IPS DF 19.7 (cell line): ENCODE measurements around the gene TRIM75.
"Not testable (repeated sequence)": the region's sequence is repeated elsewhere in the genome, so short reads cannot be mapped to it uniquely, and the experiment has no call there.

Experiments used
- DNase-seq: peaks from one replicate; pipeline ENCODE4 v3.0.0-alpha.2; 2013; ENCODE audit warnings: low read depth, low spot score

The TRIM75 gene

GRCh38 chr4:165053645-165054044 is at the start of gene TRIM75:
TSS of gene TRIM75 (plus strand) at chr4:165053866. CDS start at chr4:165059148, 5,282 bp downstream.
- DNase-seq: no peak

DNA sequence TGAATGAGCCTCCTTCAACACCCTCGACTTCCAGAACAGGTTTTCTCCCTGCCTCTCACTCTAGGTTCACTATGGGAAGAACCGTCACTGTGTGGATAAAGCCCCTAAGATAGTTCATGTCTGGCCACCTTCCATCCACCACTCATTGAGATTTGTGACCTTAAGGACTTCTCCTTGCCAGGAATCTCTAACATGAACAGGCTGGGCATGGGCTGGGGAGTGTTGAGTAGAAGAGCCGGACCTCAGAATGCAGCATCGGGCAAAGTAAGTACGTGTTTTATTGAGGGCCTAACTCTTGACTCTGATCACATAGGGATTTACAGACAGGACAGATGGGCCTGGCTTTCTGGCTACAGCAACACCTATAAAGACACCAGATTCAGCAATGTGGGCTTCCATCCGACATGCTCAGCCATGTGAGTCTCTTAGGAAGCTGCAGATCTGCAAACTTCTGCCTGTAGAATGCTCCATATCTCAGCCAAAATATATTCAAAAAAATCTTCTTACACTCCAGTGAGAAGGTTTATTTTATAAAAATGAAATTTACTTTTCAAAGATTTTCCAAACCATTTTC is 48.2 kb upstream of the TRIM75 start:
- no peak for DNase-seq

DNA sequence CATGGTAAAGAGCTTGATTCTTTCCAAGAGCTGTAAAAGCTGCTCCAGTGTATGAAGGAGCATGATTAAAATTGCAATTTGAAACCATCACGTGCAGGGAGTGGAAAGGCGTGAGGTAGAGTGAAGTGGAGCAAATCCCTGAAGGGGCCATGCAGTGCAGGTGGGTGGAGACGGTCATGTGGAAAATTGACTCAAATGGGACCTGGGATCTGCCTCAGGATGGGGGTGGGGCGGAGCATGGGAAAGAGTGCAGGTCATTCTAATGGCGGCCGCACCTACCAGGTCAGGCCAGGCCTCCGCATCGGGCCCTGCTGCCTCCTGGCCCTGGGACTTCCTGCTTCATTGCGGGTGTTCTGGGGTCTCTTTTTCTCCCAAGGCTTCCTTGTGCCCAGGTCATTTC is 47.2 kb upstream of the TRIM75 start:
- DNase-seq: no peak

GRCh38 chr4:165006886-165007285 is 46.8 kb upstream of the TRIM75 start:
- DNase-seq: no peak

GRCh38 chr4:165009493-165010227 is 44.0 kb upstream of the TRIM75 start:
- no peak for DNase-seq

GRCh38 chr4:165010487-165010886 is 43.2 kb upstream of the TRIM75 start:
- DNase-seq: no peak

- DNase-seq: no peak
These were observed 42.7 kb upstream of the TRIM75 start for GRCh38 chr4:165010991-165011390.

DNA sequence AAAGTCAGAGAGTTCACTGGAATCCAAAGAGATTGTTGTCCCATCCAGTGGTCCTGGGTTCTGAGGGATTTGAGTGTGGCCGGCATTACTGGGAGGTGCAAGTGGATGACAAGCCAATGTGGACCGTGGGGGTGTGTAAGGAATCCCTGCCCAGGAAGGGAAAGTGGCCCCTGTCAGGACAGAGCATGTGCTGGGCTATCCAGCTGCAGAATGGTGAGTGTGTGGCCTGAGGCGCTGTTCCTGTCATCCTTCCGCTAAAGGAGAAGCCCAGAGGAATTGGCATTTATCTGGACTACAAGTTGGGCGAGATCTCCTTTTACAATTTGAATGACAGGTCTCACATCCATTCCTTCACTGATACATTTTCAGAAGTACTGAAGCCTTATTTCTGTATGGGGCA is 42.3 kb upstream of the TRIM75 start:
- no peak for DNase-seq

GRCh38 chr4:165013691-165014090 is 40.0 kb upstream of the TRIM75 start:
- no peak for DNase-seq

GRCh38 chr4:165016971-165017370 is 36.7 kb upstream of the TRIM75 start:
- DNase-seq: peak; percentile 7

- DNase-seq: not testable (repeated sequence)
These were observed 33.7 kb upstream of the TRIM75 start for GRCh38 chr4:165019995-165020394.

GRCh38 chr4:165025782-165026181 is 27.9 kb upstream of the TRIM75 start:
- DNase-seq: not testable (repeated sequence)

- DNase-seq: no peak
These were observed 25.8 kb upstream of the TRIM75 start for GRCh38 chr4:165027762-165028402.

DNA sequence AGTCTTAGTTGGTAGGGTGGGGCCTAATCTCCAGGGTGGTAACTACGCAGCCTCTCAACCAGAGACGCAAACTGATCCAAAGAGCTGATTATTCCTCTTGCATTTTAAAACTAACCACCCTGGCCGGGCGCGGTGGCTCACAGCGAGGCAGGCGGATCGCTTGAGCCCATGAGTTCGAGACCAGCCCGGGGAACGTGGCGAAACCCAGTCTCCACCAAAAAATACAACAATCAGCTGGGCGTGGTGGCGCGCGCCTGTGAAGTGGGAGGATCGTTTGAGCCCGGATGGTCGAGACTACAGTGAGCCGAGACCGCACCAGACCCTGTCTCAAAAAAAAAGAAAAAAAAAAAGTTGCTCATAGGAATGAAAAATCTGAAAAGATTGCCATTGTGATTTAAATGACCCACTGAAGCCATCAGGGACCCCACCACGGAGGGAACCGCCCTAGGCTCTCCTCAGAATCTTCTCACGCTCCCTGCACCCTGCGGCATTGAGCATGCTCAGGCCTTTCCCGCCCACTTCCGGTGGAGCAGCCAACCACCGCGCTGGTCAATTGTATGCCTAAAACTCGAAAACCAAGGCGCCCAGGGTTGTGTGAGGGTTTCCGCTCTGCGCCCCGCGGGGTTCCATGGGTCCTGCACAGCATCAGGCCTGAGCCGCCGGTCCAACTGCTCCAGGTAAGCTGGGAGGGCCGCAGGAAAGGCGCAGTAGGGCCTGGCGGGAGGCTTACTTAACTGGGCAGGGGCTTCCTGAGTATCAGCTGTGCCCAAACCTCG is 22.0 kb upstream of the TRIM75 start, which contains the start of gene TRIM60:
Gene TRIM60, plus strand, starts transcription at position 564 of the 776 bp plus-strand sequence. CDS start 8,074 bp downstream, outside the sequence.
- no peak for DNase-seq

DNA sequence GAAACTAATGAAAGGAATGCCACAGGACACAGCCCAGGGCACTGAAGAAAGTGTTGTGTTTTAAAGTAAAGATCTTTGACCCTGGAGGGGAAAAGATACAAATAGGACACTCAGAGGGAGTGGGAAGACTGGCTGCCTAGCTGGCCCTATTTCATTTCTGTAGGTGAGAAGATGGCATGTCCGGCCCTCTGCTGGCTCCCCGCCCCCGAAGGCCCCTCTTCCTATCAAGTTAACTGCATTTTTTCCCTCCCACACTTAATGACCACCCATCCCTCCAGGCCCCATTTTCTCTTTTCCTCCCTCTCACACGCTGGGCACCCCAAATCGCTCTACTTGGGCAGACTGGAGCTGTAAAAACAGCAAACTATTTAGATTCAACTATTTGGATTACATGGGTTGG is 5.5 kb upstream of the TRIM75 start:
- DNase-seq: no peak

- DNase-seq: no peak
These were observed 1.0 kb upstream of the TRIM75 start for GRCh38 chr4:165052627-165053026.

DNA sequence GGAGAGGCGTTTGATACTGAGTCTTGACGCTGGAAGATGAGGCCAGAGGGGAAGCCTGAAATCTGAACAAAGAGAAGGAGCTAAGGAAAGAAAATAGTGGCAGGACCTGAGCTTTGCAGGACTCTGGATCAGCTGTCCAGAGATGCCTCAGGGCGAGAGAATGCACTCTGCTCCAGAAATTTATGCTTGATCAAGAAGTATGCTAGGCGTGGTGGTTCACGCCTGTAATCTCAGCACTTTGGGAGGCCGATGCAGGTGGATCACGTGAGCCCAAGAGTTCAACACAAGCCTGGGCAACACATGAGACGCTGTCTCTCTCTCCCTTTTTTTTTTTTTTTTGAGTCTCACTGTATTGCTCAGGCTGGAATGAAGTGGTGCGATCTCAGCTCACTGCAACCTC is 1.9 kb downstream of the TRIM75 start:
- DNase-seq: no peak

- DNase-seq: no peak
These were observed 5.0 kb downstream of the TRIM75 start for GRCh38 chr4:165058666-165059065.

- no peak for DNase-seq
These were observed 5.7 kb downstream of the TRIM75 start for GRCh38 chr4:165059386-165059785.

GRCh38 chr4:165060938-165061337 is 7.3 kb downstream of the TRIM75 start:
- no peak for DNase-seq

DNA sequence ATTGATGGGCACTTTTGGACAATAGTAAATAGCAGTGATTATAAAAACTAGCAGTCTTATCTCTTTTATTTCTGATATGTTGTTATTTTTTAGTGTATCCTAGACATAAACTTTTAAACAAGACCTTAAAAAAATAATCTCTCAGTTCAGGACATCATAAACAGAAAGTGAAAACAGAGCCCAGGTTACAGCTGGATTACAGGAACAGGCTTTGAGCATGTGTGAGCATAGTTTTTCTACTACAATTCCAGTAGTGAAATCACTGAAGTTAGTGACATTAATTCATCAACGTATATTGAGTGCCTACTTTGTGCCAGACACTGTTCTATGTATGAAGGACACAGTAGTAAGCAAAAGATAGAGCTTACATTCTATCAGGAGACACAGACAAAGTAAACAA is 16.9 kb downstream of the TRIM75 start:
- DNase-seq: no peak

DNA sequence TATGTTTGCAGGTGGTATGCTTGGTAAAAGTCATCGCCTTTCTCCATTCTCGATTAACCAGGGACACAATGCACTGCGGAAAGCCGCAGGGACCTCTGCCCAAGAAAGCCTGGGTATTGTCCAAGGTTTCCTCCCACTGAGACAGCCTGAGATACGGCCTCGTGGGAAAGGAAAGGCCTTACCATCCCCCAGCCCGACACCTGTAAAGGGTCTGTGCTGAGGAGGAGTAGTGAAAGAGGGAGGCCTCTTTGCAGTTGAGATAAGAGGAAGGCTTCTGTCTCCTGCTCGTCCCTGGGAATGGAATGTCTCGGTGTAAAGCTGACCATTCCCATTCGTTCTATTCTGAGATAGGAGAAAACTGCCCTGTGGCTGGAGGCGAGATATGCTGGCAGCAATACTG is 19.7 kb downstream of the TRIM75 start:
- not testable (repeated sequence) for DNase-seq
